ENCODE measurements around the gene UFD1.

The UFD1 gene

DNA sequence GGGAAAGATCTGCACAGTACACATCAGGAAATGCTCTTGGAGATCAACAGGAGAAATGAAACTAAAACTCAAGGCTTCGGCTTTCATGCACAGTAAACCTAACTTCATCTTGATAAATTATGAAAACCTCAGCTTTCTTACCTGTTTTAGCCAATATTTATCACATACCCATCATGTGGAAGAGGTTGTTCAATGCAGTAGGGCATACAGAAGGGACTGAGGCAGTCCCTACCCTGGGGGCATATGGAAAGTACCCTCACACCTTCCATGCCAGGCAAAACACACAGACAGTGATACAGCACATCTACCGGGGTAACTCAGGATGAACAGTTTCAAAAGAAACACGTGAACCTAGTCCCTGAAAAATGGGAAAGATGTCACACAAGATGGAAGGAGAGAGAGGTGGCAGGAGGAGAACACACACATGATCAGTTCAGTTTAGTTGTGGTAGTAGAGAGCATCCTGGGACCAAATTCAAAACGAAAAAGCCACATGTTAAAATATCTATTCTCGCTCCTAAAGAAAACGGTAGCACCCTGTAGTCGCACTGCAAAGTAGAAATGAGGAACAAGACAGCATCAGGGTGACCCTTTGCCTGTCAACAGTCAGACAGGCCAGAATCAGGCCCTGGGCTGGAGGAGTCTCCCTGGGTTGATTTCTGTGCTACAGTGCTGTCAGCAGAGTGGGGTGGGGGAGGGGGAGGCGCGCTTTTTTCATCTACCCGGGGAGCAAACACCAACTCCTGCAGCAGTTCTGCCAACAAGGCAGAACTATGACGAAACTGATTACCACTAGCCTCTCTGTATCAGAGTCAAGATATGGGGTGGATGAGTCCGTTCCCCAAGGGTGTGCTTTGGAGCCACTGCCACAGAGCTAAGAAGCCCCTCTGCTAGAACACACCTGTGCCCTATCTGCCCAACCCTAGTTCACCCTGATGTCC, 48.8 kb downstream of the UFD1 start:
- DNase-seq (ENCODE audit: low read depth in 2 of 2) = peak in 1 of 2 donors; percentile 33

DNA sequence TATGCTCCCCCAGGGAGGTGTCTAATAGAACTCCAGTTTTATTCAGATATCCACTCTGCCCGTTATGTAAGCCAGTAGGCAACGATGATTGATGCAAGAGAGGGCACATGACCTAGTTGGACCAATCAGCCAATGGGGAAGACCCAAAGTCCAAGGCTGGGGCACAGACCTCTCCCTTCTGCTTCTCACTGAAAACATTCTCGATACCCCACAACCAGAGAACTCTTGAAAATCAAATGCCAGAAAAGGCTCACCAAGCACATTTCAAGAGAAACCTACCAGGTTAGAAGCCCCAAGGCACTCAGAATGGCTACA, 54.9 kb downstream of the UFD1 start:
- DNase-seq (ENCODE audit: low read depth in 2 of 2) = no peak

DNA sequence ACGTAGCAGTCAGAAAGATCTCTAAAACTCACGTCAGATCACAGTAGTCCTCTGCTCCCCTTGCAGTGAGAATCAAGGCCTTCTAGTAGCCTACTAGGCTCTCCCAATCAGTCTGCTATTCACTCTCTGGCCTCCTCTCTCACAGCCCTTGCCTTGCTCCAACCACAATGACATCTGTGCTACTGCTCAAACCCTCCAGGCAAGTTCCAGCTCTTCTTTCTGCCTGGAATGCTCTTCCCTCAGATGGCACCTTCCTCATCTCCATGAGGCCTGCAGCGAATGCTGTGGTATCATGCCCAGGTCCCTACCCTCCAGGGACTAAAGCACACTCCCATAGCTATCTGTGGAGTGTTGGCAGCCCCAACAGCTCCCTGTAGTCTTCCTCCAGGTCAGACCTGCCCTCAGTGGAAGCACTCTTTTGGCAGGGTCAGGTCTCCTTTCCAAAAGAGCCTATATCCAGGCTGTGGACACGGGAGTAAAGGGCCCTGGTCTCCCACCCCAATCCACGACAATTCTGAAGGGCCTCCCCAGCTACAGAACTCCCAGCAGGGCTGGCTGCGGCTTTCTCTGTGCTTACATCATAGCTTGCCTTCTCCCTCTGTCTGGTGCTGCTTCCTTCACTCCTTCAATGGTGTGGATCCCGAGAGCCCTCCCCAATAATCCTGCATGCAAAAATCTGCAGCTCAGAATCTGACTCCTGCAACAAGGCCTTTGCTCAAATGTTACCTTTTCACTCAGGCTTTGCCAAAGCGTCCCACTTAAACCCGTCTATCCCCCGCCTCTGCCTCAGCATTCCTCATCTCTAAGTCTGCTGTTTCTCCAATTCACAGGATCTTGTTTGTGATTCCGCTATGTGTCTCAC, 56.3 kb downstream of the UFD1 start:
- DNase-seq (ENCODE audit: low read depth in 2 of 2) = no peak

DNA sequence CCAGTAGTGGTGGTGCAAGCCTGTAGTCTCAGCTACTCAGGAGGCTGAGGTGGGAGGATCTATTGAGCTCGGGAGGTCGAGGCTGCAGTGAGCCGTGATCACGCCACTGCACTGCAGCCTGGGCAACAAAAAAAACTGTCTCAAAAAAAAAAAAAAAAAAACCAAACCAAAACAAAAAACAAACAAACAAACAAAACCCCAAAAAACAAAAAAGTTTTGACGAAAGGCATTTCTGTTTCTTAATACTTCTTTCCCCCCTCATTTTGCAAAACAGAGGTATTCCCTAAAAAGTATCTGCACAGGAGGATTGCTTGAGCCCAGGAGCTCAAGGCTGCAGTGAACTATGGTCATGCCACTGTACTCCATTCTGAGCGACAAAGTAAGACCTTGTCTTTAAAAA, 58.7 kb downstream of the UFD1 start:
- no peak for DNase-seq (ENCODE audit: low read depth in 2 of 2)

DNA sequence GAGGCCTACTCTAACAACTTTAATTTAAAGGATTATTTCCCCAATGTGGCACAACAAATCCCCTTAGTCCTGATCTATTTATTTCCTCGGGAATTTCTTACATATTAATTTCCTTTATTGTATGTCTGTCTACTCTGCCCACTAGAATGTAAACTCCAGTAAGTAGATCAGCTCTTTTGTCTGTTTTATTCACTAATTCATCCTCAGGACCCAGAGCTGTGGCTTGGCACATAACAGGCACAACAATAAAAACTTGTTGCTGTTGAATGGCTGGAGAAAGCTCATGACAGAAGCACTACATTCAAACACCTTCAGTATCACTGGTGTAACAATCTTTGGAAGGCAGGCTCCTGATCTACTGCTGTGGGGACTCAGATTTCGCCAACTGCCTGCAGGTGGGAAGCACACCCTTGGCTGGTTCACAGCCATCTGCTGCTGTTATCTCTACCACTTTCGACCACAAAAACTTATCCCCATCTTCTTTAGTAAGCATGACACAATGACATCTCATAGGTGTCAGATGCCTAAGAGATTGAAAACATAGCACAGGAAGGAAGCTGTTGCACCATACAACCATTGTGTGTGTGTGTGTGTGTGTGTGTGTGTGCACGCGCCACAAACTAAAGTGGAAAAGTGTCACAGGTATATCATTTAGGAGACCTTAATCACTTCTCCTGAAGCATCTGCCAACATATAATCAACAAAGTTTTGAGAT, 59.4 kb downstream of the UFD1 start:
- peak in 1 of 2 donors; percentile 38 for DNase-seq (ENCODE audit: low read depth in 2 of 2)

DNA sequence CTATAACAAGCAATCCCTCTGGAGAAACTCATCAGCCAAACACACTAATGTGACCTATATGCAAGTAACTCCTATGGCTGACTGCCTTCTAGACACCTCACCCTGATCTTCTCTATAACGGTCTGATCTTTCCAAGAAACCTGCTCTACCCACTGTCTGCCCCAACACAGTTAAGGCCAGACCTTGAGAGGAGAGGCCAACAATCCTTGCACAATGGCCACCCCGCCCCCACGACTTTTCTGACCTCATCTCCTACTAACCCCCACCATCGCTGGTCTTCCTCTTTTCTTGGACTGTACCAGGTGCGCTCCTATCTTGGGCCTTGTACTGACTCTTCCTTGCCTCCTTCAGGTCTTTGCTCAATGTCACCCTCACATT, 59.9 kb downstream of the UFD1 start:
- DNase-seq (ENCODE audit: low read depth in 2 of 2) = no peak

DNA sequence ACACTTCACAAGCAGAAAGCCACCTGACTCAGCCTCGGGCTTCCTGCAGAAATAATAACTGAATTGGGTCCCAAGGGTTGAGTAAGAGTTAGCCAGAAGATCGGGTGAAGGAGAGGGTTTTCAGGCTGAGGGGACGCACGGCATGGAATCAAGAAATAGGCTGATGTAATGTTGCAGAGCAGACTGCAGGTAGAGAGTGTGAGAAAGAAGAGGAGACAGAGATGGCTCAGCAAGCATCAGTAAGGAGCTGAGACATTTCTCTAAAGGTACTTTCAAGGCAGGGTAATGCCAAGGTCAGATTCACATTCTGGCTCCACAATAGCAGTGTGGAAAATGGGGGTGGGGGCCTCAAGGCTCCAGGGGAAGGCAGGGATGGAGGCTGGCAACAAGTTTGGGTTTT, 66.1 kb downstream of the UFD1 start:
- no peak for DNase-seq (ENCODE audit: low read depth in 2 of 2)

DNA sequence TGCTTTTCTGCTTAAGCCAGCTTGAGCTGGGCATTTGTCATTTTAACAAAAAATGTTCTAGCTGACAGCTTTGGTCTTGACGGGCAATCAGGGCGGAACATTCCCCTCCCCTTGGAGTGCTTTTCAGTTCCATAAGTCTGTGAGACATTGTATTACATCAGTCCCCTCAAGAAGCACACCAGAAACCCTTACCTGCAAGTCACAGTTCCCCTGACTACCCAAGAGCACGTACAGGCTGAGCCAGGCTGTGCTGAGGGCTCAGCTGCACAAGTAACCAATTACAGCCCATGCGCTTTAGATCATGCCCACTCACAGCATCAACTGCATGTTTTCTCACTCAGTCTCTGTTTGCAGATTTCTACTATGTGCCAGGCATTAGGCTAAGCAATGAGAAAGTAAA, 66.5 kb downstream of the UFD1 start:
- no peak for DNase-seq (ENCODE audit: low read depth in 2 of 2)

DNA sequence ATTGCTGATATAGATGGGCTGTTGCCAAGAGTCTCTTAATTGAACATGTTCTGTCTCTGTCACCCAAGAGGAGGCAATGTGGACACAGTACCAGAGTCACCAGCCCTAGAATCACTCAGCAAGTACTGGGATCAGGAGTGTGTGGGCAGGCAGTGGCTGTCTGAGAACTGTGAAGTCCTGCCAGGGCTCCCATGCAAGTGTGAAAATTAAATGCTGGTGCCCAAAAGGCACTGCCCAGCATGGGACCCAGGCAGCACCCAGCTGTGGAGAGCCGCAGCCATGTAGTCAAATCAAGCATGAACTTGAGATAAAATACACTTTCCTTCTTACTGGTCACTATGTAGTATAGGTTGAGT, 67.3 kb downstream of the UFD1 start:
- DNase-seq (ENCODE audit: low read depth in 2 of 2) = no peak

DNA sequence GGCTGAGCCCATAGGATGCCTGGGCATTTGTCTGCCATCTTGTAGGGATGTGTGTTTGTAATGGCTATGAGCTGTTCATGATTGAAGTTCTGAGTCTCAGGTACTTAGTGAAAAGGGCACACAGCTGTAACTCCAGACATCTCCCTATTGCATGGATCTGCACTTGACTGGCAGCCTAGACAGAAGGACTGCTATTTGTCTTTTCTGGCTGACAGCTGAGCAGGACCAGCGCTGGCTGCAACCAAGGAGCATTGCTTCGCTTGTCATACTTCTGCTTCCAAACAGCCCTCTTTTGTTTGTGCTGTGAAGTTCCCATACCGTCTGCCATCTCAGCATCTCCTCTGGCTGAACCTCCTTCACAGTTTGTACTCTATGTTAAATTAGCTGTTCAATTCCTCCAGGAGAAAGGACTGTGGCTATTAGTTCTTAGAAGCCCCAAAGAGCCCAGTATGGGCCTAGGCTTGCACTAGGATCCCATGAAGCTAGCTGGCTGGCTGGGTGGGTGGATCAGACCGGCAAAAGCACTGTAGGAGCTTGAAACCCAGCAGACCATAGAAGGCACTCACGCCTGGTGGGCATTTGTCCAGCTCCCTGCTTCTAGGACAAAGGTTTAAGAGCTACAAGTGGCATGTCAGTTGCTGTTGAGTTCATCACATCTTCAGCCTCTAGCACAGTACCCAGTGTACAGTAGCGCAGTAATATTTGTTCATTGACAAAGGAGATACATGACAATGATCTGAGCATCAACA, 67.9 kb downstream of the UFD1 start:
- DNase-seq (ENCODE audit: low read depth in 2 of 2) = no peak

DNA sequence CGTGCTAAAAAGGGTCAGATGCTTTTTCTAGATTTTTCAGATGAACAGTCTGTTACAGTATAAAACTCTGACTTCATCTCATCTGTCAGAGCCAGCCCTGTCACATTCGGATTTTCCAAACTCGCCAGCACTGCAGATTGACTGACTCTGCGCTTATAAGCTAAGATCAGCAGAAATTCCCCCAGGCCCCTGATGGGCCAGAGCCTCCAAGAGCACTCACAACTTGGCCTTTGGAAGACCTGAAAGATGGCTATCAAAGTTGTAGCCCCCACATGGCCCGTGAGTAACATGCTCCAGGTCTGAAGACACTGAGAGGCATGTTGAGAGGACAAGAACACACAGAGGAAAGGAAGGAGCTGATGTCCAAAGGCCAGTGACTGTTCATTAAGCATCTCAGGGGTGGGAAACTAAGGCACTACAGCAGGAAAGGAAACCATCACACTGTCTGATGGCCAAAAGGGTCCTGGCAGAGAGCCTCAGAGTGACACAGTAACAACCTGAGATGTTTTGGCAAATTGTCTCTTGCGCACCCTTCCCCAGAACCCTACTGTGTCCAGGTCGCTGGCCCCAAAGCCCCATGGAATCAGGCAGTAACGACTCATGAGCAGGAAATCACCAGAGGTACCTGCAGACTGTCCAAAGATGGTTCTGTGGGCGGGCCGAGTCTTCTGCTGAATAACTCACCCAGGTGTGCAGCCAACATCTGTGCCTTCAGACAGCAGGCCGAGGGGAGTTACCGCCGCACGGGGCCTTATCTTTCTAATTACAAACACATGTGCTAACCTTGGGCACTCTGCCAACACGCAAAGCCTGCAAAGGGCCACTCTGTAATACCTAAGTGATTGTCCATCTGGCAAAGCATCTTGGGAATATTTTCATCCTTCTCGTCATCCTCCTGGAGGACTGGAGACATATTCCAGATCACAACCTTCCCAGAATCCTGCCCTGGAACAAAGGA, 71.1 kb downstream of the UFD1 start:
- no peak for DNase-seq (ENCODE audit: low read depth in 2 of 2)

DNA sequence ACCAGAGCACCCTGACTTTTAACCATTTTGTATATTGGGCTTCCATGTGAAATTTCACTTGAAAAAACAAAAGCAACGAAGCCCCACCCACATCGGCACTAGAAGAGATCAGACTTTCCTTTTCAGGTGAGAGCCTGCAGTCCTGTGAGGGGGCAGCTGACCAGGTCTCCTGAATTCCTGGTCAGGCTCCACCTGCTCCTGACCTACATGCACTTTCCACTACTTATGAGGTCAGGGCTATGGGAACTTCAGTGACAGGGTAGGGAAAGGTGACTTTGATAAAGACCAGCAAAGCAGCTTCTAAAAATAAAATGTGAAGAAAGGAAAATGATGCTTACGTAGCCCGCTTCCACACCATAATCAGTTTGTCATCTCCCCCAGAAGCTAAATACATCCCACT, 72.1 kb downstream of the UFD1 start:
- no peak for DNase-seq (ENCODE audit: low read depth in 2 of 2)

DNA sequence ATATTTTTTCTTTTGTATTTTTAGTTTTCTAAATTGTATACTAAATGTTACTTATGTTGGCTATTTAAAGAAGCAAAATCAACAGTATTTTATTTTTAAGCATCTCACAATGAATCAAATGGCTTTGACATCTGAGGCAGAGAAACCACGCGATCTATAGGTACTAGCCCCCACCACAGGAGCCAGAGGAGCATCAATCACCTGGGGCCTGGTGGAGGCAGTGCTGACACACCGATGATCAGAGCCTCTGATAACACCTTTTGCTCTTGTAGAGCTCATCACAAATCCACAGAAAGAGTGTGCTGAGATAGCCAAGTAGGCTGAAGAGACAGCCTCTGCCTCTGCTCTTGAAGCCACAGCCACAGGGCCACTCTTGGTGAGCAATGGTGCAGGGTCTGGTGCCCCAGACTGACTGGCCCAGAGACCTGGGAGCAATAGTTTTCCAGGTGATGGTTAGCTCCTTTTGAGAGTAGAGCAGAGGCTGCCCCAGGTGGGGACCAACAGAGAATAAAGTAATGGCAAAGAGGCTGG, 72.6 kb downstream of the UFD1 start:
- DNase-seq (ENCODE audit: low read depth in 2 of 2) = no peak

DNA sequence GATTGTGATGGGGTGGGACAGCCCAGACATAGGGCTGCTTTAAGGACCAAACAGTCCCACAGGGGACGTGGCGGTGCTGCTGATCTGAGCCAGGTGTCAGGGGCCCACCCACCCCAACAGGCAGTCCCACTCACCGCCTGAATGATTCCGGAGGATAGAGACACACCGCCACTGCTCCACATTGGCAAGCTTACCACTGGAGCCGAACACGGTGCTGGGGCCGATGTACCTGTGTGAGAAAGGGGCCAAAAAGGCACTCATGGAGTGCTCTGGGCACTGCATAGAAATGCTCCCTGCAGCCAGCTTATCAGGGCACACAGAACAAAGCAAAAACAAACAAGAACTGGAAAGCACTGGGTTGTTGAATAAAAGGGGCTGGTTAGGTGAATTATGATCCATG, 73.3 kb downstream of the UFD1 start:
- no peak for DNase-seq (ENCODE audit: low read depth in 2 of 2)

DNA sequence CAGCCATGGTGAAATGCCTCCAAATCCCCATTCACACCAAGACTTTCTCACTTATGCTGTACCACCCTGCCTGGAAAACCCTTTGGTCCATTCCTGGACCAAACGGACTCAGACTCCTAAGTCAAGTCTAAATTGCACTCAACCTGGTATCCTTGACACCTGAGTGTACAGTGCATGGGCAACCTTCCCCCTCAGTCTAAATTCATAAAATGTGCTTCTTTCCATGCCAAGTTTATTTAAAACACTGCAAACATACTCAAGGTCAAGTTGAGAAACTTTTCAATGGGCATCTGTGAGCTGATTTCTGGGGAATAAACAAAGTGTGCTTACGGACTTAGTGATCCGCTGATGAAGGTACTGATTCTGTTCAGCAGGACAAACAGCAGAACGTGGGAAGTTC, 73.9 kb downstream of the UFD1 start:
- DNase-seq (ENCODE audit: low read depth in 2 of 2) = no peak

DNA sequence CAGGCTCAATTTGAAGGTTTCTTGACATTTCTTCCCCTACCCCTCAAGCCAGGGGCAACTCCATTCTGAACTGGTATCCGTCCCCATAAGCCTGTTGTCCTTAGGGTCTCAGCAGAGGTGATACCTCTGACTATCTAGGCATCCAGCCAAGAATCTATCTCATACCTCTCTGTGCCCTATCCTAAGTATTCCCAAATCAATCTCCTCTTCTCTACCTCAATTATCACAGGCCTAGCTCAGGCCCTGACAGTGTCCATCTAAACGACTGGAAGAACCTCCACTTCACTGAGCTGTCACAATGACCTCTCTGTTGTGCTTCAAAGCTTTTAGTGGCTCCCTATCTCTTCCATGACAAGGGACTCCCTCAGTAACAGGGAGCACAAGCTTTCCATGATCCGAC, 74.3 kb downstream of the UFD1 start:
- DNase-seq (ENCODE audit: low read depth in 2 of 2) = no peak

DNA sequence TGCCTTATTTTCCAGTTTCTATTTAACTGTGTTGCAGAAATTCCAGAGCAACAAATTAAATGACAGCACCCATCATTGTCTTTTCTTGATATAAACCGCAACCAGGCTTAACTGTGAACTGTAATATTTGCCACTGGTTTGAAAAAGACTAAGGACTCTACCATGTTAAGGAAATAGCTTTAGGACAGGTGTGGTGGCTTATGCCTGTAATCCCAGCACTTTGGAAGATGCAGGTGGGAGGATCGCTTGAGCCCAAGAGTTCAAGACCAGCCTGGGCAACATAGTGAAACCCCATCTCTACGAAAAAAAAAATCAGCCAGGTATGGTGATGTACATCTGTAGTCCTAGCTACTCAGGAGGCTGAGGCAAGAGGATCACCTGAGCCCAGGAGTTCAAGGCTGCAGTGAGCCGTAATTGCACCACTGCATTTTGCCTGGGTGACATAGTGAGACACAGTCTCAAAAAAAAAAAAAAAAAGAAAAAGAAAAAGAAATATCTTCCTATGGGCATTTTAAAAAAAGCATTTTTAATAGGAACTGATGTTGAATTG, 76.3 kb downstream of the UFD1 start:
- DNase-seq (ENCODE audit: low read depth in 2 of 2) = no peak

DNA sequence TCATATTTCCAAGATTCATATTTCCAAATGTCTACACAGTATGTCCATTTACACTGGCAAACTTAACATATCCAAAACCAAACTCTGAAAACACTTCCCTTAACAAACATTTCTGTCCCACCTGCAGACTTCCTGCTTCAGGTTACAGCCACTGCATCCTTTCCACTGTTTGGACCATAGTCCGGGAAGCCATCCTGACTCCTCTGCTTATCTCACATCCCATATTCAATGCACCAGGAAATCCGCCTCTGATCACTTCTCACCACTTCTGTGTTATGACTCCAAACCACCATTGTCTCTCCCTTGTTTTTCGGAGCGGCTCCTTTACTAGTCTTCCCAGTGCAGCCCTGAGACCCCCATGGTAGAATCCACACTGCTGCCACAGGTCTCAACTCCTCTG, 77.5 kb downstream of the UFD1 start:
- DNase-seq (ENCODE audit: low read depth in 2 of 2) = no peak

DNA sequence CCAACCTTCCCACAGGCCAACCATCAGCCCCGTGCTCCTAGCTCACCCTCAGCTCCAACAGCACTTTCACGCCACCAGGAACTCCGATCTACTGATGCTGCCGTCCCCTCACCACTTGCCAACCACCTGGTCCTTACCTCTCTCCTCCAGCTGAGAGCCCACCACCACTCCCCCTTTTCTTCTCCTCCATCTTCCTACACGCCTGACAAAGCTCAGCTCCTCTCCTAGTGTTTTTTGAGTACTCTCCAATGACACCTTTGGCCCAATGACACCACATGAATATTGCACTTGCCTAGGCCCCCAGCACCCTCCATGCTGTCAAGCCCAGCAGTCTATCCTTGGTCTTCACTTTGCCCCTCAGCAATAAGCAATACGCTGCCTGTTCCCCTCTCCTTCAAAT, 78.1 kb downstream of the UFD1 start:
- no peak for DNase-seq (ENCODE audit: low read depth in 2 of 2)
